ENCODE results near the gene COL4A1.

The COL4A1 gene

DNA sequence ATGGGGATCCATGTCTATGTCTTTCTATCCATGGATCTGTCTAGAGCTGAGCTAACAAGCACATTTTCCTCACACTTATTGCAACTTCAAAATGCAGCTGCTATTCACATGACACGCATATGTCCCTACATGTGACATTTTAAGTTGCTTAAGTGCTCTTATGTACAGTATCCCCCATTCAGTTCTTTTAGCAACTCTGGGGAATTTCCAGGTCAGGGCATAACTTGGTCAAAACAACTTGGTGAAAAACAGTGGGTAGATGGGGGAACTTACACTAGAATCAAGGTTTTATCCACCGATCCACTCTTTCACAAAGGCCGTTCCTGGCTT, 73.0 kb downstream of the COL4A1 start:
- DNase-seq (ENCODE audit: low read depth), result no peak
- no peak overlapping the region for H3K4me3 ChIP-seq (ENCODE audit: low read depth, low read length)
- TF ChIP-seq, protein P1, sequence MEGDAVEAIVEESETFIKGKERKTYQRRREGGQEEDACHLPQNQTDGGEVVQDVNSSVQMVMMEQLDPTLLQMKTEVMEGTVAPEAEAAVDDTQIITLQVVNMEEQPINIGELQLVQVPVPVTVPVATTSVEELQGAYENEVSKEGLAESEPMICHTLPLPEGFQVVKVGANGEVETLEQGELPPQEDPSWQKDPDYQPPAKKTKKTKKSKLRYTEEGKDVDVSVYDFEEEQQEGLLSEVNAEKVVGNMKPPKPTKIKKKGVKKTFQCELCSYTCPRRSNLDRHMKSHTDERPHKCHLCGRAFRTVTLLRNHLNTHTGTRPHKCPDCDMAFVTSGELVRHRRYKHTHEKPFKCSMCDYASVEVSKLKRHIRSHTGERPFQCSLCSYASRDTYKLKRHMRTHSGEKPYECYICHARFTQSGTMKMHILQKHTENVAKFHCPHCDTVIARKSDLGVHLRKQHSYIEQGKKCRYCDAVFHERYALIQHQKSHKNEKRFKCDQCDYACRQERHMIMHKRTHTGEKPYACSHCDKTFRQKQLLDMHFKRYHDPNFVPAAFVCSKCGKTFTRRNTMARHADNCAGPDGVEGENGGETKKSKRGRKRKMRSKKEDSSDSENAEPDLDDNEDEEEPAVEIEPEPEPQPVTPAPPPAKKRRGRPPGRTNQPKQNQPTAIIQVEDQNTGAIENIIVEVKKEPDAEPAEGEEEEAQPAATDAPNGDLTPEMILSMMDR (IDR thresholded peaks at IDR 0.05; ENCODE audit: control insufficient read depth, extremely low read depth, insufficient read depth), result no peak

DNA sequence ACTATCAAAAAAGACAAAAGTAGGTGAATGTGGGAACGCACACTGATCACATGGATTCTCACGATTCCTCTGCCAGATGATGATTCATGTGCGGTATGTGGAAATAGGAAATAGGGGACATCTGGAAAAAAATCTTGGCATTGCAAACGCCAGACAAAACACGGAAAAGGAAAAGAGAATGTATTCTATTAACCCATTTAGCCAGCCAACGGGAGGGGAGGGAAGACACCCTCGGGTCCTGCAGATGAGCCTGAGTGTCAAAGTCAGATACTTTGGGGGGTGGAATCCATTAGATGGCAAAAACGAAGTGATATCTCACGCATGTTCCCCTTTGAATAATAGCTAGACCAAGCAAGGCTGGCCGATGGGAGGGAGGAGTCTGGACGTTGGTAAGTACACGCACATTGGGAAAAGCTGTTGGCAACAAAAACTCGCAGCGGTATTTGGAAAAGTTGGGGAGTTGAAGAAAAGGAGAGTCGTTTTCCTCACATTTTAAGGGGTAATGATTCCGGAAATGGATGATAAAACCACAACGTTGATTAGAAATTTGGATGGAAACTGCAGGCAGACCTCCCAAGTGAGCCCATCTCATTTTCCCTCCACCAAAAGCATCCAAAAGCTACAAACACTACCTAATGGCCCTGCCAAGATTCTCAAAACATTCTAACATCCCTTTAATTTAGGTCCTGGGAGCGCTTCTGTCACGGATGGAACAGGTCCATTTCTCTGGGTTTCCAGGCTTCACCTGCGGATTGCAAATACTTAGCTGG, 73.6 kb downstream of the COL4A1 start:
- TF ChIP-seq, protein P1 (IDR thresholded peaks at IDR 0.05; ENCODE audit: control insufficient read depth, extremely low read depth, insufficient read depth), result no peak
- no peak for DNase-seq (ENCODE audit: low read depth)
- H3K4me3 ChIP-seq (ENCODE audit: low read depth, low read length), result no peak overlapping the region

DNA sequence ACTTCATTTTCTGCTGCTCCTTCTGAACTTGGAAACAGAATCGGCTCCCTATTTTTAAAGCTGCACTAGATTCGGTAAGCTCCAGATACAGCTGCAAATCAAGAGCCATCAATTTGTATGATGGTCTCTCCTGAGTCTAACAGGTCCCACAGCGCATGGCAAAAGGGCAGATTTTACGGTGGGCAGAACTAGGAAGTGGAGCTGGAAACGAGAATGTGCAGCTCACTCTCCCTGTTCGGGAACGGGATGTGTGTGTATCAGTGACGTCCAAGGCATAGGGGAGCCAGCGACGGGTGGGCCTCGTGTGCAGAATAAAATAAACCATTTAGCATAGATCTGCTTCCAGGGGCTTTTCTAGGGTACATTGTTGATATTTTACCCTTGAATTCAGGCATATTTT, 74.2 kb downstream of the COL4A1 start:
- no peak for DNase-seq (ENCODE audit: low read depth)
- TF ChIP-seq, protein P1 (IDR thresholded peaks at IDR 0.05; ENCODE audit: control insufficient read depth, extremely low read depth, insufficient read depth), result no peak
- H3K4me3 ChIP-seq (ENCODE audit: low read depth, low read length), result no peak overlapping the region

DNA sequence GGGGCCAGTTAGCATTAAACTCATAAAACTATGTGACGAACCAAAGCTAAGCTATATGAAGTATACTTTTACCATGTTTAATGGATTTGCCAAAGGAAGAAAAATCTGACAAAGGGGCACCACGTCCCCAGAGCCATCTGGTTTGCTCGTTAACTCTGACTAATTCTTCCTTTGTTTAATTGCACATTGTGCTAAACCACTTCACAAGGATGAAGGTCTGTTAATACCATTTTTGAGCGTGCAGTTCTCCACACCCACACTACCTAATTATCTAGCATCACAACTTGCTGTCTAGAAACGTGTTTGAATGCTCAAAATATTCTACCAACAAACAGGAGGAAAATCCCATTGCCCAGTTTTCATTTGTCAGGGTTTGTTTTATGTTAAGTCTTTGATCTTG, 74.8 kb downstream of the COL4A1 start:
- TF ChIP-seq, protein P1 (IDR thresholded peaks at IDR 0.05; ENCODE audit: control insufficient read depth, extremely low read depth, insufficient read depth), result no peak
- no peak overlapping the region for H3K4me3 ChIP-seq (ENCODE audit: low read depth, low read length)
- DNase-seq (ENCODE audit: low read depth), result no peak

DNA sequence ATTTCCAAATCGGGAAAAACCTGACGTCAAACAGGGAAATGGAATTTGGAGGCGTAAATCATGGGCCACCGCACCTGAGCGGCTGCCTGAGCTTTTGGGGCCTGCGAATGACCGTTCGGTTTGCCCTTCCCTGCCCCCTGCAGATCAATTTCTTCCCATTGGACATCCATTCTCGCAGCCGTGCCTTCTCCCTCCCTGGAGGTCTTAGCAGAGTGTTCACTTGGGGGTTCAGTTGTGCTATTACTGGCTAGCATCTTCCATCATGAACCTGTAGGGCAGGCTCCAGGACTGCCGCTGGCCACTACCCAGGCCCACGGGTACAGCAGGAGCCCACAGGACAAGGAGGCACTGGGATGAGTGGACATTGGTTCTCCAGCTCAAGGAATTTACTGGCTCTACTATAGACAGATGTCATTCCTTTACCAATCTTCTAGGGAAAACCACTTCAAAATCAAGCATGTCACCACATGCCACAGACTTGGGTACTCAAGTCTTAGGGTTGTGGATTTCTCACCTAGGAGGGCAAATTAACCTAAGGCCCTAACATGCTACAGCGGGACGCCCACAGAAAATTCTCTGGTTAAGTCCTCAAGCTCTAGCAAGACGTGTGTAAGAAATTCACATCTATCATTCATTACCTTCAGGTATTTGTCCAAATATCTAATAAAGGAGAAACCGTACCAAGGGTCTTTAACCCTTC, 75.5 kb downstream of the COL4A1 start:
- no peak overlapping the region for H3K4me3 ChIP-seq (ENCODE audit: low read depth, low read length)
- no peak for DNase-seq (ENCODE audit: low read depth)
- TF ChIP-seq, protein P1 (IDR thresholded peaks at IDR 0.05; ENCODE audit: control insufficient read depth, extremely low read depth, insufficient read depth), result no peak

DNA sequence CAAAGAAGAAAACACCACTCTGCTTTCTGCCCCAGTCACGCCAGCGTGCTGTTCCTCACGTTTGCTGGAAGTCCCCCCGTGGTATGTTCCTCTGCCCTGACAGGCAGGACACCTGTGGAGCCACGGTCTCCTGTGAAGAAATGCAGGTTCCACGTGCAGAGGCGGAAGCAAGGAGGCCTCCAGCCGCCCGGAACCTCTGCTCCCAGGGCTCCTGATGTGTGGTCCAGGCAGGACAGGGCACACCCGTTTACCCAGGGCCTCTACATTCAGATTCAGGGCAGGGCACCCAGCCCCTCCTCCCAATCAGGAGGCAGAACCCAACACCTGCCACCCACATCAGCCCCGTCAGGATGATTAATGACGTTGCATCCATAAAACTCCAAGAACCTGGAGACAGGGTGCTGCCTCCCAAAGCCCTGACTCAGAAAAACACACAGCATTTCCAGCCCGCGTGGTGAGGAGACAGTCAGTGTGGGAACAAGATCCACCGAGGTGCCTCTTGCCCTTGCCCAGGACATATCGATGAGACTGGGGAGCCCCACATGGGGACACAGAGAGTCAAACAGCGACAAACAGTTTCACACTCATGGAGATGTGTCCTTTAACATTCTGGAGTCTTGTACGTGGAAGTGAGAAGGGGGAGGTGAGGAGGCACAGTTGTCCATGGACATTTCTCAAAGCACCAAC, 76.2 kb downstream of the COL4A1 start:
- no peak for DNase-seq (ENCODE audit: low read depth)

More for the DNA sequence above, 76.2 kb downstream of the COL4A1 start:
- TF ChIP-seq, protein P1 (IDR thresholded peaks at IDR 0.05; ENCODE audit: control insufficient read depth, extremely low read depth, insufficient read depth), result no peak
- H3K4me3 ChIP-seq (ENCODE audit: low read depth, low read length), result no peak overlapping the region
